GM18526 (cell line): Measurements from ENCODE around the gene SLC9A8.

Experiments
- POLR2A ChIP-seq: IDR thresholded peaks from 3 replicates; pipeline ENCODE4 v1.6.1; 2011; ENCODE audit not compliant: insufficient read length; ENCODE audit errors: extremely low read depth

The SLC9A8 gene

GRCh38 chr20:49890471-49891361, 78.1 kb downstream of the SLC9A8 start:
- no peak for TF ChIP-seq POLR2A

DNA sequence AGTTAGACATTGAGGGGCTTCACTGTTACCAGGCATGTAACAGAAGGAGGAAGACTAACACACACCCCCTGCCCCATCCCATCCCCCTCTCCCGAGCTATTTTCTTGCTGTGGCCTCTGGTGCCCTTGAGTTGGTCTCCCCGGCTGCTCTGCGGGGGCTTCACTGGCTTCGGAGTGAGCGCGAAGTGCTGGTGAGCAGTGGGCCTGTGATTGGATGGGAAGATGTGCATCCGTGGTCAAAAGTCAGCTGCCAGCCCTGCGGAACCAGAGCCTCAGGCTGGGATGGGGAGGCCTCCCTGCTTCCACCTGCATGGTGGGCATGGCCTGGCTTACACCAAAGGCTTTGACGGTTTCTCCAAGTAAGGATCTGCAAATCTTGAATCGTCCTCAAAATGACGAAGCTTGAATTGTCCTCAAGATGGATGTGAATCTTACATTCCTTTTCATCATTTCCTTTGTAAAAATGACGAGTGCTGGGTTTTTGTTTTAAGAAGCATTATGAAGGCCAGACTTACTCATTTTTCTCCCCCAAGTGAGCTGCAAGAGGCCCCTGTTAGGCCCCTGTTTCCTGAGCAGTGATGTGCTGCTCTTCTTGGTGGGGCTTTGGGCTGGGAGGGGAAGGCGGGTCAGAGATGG, 79.0 kb downstream of the SLC9A8 start:
- TF ChIP-seq POLR2A: no peak

DNA sequence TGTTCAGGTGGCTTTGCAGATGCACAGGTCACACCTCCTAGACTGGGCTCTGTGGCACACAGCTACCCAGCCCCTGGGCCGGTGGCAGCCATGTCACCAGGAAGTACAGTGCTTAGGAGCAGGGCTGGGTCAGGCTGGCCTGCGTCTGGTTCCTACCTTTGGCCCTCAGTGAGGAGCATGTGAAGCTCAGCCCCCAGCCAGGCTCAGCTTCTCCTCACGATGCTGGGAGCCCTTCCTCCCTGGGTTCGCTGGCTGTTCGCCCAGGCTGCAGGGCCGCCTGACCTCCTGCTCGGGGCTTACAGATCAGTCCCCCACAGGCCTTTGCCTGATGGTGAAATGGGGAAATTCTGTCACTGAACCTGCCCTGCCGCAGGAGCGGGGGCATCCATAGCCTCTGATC, 79.6 kb downstream of the SLC9A8 start:
- TF ChIP-seq POLR2A: no peak

- no peak for TF ChIP-seq POLR2A
Measured at GRCh38 chr20:49892817-49893216, 80.2 kb downstream of the SLC9A8 start.

GRCh38 chr20:49893242-49894072, 80.8 kb downstream of the SLC9A8 start:
- no peak for TF ChIP-seq POLR2A

GRCh38 chr20:49894073-49894470, 81.4 kb downstream of the SLC9A8 start:
- no peak for TF ChIP-seq POLR2A

GRCh38 chr20:49896204-49896603, 83.6 kb downstream of the SLC9A8 start:
- no peak for TF ChIP-seq POLR2A

DNA sequence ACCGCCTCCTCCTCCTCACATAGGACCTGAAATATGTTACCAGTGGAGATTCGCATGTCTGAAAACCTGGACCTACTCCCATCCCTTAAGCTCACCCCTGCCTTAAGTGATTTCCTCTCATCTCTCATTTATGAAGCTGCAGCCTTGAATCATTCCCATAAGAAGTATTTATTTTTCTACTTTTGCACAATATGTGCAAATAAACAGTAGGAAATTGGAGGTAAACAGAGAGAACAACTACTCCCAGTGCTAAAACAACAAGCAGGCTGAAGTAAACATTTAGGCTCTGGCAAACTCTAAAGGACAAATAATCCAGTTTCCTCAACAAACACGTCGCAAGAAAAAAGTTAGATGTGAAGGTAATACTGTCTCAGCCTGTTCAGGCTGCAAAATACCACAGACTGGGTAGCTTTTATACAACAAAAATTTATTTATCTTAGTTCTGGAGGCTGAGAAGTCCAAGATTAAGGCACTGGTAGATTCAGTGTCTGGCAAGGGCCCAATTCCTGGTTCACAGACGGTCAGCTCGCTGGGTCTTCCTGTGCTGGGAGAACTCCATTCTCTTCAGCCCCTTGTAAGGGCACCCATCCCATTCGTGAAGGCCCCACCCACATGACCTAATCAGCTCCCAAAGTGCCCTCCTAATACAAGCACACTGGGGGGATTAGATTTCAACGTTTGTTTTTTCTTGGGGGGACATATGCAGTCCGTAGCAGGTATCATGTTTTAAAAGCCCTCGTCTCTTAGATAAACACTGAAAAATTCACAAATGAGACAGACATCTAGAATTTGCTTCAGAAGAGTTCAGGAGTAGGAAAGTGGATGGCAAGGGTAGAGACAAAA, 87.1 kb downstream of the SLC9A8 start:
- TF ChIP-seq POLR2A: no peak

DNA sequence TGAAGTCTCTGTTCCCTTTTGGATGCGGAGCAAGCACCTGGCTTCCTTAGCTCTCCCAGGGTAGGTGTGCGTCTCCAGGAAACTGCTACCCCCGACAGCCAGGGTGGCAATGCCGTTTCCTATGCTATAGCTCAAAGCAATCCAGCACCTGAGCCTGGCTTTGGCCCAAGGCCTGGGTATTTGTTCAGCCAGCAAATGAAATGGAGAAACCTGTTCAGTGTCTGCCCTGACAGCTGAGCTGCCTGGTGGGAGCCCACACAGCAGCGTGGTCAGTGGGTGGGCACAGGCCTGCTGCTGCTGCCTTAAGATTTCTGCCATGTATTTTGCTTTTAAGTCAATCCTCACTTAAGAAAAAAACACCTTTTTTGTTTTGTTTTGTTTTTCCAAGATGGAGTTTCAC, 89.0 kb downstream of the SLC9A8 start:
- no peak for TF ChIP-seq POLR2A

DNA sequence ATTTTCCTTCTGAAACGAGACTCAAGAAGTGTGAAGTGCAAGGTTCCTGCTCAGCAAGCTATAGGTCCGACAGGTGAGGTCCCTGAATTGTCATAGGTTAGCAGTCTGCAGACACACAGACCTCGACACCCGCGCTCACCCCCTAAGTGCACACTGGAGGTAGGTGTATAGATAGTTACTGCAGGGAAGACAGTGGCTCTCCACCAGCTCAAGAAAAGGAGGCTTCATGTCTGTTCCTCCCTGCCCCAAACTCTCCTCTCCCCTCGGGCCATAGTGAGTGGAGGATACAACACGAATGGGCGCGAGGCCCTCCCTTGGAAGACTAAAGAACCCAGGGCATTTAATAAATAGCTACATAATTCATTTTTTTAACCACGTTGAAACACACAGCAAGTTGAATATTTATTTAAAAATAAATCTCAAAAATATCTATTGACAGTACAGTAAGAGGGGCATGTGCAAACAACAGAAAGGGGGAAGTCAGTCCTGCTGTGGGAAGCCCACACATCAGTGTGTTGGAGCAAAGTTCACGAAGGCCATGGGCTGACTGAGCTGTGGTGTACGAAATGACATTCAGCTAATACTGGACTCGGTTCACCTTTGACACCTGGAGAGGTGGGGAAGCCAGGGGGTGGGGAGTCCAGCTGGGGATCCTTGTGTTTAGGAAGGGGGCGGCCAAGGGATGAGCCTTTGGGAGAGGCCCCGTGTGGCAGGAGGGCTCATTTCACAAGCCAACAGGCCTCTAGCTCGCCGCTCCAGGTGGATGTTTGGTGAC, 92.0 kb downstream of the SLC9A8 start:
- no peak for TF ChIP-seq POLR2A

- no peak for TF ChIP-seq POLR2A
Measured at GRCh38 chr20:49905415-49906091, 92.9 kb downstream of the SLC9A8 start.

- no peak for TF ChIP-seq POLR2A
Measured at GRCh38 chr20:49906101-49906604, 93.5 kb downstream of the SLC9A8 start.

- TF ChIP-seq POLR2A: no peak
Measured at GRCh38 chr20:49906615-49907154, 94.1 kb downstream of the SLC9A8 start.
